Activated T-cell treated with anti-CD3 and anti-CD28 coated beads for 4 hours (primary cell): ENCODE data around the gene MAPK1.
A peak's percentile ranks its signal among the peaks of the same experiment; 100 is the strongest.
"Not testable (repeated sequence)": the region's sequence is repeated elsewhere in the genome, so short reads cannot be mapped to it uniquely, and the experiment has no call there.

Source experiments
- DNase-seq: peaks from one replicate; pipeline ENCODE4 v3.0.0-alpha.2; 2020

The MAPK1 gene

GRCh38 chr22:21881841-21882753 is 14.7 kb upstream of the MAPK1 start:
- no peak for DNase-seq

DNA sequence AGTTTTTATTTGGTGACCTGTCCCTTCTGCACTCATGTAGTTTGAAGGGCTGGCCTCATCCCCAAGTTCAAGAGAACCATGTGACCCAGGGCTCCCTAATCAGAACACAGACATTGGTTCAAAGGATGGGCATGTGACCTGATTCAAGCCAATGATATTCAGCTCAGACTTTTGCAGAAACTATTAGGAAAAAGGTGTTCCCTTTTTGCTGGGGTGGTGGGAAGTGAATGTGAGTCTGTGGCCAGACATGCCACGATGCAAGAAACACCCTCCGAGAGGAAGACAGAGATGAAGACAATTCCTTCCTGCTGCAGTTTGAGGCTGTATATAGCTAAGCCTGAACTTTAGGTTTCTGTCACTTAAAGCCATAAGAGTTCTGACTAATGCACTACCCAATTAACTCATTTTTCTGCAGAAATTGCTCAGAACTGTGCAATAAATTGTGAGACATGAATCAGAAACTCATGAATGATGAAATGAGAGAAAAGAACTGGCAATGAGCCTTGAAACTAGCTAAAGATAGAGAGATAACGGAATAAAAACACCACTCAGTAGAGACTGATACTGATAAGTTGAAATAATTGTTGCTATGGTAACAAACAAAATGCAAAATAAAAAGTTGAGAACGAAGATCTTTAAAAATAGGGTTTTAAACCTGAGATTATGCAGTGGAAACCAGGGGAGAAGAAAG is 9.2 kb upstream of the MAPK1 start:
- no peak for DNase-seq

- DNase-seq, result not testable (repeated sequence)
Measured at GRCh38 chr22:21874953-21875352, 7.5 kb upstream of the MAPK1 start.

DNA sequence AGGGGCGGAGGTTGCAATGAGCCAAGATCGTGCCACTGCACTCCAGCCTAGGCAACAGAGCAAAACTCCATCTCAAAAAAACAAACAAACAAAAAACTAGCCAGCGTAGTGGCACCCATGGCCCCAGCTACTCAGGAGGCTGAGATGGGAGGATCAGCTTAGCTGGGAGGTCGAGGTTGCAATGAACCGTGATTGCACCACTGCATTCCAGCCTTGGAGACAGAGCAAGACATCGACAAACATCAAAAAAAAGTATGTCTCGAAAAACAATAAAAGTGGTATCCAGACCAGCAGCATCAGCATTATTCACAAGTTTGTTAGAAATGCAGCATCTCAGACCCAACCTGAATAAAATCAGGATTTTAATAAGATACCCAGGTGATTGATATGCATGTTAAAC is 6.2 kb upstream of the MAPK1 start:
- DNase-seq, result no peak

- DNase-seq, result not testable (repeated sequence)
Measured at GRCh38 chr22:21872741-21873140, 5.3 kb upstream of the MAPK1 start.

GRCh38 chr22:21868651-21869050 is 1.2 kb upstream of the MAPK1 start:
- no peak for DNase-seq

GRCh38 chr22:21866833-21867527 is 465 bp downstream of the MAPK1 start:
- peak; percentile 11 for DNase-seq

DNA sequence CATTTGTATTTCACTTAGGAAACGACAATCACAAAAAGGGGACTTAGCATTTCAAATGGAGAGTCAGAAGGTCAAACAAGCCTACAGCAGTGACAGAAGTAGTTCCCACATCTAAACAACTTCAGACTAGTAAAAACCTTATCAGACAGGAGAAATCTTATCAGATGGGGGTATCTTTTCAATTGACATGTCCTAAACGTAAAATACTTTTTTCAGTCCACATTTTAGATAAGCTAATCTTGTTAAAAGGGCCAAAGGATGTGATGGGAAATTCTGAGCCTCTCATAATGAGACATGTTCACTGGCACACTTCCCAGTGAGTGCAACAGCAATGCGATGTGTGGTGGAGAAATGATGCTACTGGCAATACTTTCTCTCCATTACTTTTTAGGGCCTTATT is 2.4 kb downstream of the MAPK1 start:
- DNase-seq, result no peak

DNA sequence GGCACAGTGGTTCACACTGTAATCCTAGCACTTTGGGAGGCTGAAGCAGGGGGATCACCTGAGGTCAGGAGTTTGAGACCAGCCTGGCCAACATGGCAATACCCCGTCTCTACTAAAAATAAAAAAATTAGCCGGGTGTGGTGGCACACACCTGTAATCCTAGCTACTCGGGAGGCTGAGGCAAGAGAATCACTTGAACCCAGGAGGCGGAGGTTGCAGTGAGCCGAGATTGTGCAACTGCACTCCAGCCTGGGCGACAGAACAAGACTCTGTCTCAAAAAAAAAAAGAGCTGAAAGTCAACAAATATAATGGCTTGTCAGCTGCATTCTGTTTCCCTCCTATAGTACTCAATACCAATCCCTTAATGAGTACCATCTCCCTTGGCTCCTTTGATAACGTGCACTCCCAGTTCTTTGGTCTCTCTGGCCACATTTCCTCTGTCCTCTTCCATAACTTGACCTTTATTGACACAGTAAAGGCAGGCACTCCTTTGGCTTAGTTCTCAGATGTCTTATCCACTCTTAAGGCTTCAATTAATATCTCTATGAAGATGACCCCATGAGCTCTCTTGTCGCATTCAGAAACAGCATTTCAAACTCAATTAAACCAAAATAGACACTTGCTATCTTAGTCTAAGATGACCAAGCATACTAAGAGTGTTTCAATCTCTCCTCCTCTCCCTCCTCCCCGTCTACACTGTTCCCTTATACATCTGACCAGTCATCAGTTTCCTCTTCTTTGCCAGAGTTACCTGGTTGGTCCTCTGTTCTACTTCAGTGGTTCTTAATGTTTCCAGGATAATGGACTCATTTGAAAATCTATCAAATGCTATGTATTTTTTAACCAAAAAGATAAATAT is 4.8 kb downstream of the MAPK1 start:
- DNase-seq, result no peak

- DNase-seq, result no peak
Measured at GRCh38 chr22:21861851-21862250, 5.6 kb downstream of the MAPK1 start.

- no peak for DNase-seq
Measured at GRCh38 chr22:21861264-21861848, 6.1 kb downstream of the MAPK1 start.

GRCh38 chr22:21860491-21861039 is 6.9 kb downstream of the MAPK1 start:
- DNase-seq, result no peak

GRCh38 chr22:21858025-21858764 is 9.2 kb downstream of the MAPK1 start:
- DNase-seq, result no peak

DNA sequence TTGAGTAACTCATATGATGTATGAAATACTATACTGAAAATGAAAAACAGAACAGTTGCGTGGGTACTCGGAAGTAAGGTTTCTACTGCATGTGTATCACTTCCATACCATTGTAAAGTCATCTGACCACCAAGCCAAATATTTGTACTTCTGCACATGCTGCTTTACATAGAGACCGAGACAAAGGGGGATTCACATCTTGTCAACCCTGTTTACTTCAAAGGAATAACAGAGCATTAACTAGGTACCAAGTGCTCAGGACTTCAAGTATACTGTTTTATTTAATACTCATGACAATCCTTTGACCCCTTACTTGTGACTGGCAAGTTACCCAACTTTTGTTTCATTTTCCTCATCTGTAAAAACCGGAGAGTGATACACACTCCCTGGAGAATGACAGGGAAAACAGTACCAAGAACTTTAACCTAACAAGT is 9.9 kb downstream of the MAPK1 start:
- DNase-seq, result no peak

DNA sequence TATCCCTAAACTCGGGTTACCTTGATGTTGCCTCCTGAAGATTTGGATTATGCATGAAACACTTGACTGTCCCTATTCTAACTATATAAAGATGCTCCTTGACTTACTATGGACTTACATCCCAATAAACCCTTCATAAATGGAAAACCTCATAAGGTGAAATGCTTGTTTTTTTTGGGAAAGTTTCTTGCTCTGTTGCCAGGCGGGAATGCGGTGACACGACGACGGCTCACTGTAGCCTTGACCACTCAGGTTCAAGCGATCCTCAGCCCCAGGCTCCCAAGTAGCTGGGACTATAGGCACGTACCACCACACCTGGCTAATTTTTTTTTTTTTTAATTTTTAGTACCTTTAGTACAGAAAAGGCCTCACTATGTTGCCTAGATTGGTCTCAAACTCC is 10.6 kb downstream of the MAPK1 start:
- DNase-seq, result no peak

- DNase-seq, result no peak
Measured at GRCh38 chr22:21856197-21856596, 11.2 kb downstream of the MAPK1 start.

DNA sequence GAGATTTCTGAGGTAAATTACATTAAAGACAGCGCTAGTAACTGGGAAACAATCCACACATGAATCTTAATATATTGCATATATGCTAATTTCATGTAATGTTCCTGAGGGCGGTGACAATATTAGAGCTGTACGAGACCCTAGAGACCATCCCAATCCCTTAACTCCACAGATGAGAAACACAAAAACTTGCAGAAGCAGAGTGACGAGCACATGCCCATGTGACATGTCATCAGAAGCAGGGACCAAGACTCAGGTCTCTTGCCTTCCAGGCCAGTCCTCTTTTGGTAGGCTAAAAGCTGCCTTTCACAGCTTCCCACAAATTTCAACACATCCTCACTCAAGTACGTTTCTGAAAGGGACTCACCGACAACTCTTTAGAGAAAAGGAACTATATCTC is 11.8 kb downstream of the MAPK1 start:
- DNase-seq, result no peak

DNA sequence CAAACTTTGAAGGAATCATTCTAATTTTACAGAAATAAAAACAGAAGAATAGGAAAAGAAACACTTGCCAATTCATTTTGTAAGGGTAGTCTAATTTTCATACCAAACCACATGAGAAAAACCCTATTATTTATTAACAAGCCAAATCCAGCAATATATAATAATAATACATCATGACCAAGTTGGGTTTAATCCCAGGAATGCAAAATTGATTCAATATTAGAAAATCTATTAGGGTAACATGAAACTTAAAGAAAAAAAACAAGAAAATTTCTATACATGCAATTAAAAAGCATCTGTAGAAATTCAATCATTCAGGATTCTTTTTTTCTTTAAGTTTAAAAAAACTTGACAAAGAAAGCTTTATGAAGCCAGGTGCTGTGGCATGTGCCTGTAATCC is 16.8 kb downstream of the MAPK1 start:
- no peak for DNase-seq

DNA sequence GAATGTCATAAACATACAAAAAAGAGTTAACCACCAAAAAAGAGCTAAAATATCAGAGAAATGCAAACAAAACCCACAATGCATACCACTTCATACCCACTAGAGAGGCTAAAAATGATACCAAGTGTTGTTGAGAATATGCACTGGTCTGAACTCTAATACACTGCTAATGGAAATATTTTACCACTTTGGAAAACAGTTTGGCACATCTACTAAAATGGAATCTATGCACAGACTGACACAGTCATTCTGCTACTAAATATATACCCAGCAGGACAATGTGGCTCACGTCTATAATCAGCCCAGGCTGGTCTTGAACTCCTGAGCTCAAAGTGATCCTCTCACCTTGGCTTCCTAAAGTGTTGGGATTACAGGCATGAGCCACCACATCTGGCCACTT is 18.0 kb downstream of the MAPK1 start:
- no peak for DNase-seq

GRCh38 chr22:21848057-21848456 is 19.4 kb downstream of the MAPK1 start:
- DNase-seq, result not testable (repeated sequence)
